ENCODE results near the gene CPED1. TPM values are rescaled to one million over a fixed set of nuclear protein-coding genes. Genes with fewer than 3 reads are reported as not detected.

CPED1 gene
- polyA plus RNA-seq, 1 donor from 2014 or later: not detected

GRCh38 chr7:120987280-120987679, 1.2 kb upstream of the CPED1 start:
- no peaks in the 10 kb centered on the region for H3K9me3 ChIP-seq (ENCODE audit: low read length)
- H3K9me2 ChIP-seq (ENCODE audit: insufficient read depth, low read length): no peaks in the 10 kb centered on the region
- H3K4me2 ChIP-seq (ENCODE audit: low read length): no peak overlapping the region
- no peaks in the 10 kb centered on the region for H4K20me1 ChIP-seq (ENCODE audit: insufficient read depth)
- H3K9ac ChIP-seq (ENCODE audit: low read length): no peak overlapping the region
- no peaks in the 10 kb centered on the region for H3K36me3 ChIP-seq (ENCODE audit: insufficient read depth, low read length)
- H3F3A ChIP-seq (ENCODE audit: insufficient read depth, low read length, poor library complexity, severe bottlenecking): no peaks in the 10 kb centered on the region
- no peak for TF ChIP-seq RAD21 (conservative IDR thresholded peaks at IDR 0.05)
- no peak for TF ChIP-seq EZH2 (IDR thresholded peaks at IDR 0.05; ENCODE audit: borderline replicate concordance, insufficient read depth, low read length, poor library complexity, severe bottlenecking)
- no peak for TF ChIP-seq SMC3 (conservative IDR thresholded peaks at IDR 0.05; ENCODE audit: poor library complexity)
- TF ChIP-seq EP300 (conservative IDR thresholded peaks at IDR 0.05; ENCODE audit: poor library complexity, severe bottlenecking): no peak
- TF ChIP-seq MXI1 (conservative IDR thresholded peaks at IDR 0.05; ENCODE audit: poor library complexity, severe bottlenecking): no peak
- no peak for TF ChIP-seq POLR2AphosphoS5 (IDR thresholded peaks at IDR 0.05)
- no peak for TF ChIP-seq REST (IDR thresholded peaks at IDR 0.05; ENCODE audit: borderline replicate concordance)
- TF ChIP-seq, protein P1, sequence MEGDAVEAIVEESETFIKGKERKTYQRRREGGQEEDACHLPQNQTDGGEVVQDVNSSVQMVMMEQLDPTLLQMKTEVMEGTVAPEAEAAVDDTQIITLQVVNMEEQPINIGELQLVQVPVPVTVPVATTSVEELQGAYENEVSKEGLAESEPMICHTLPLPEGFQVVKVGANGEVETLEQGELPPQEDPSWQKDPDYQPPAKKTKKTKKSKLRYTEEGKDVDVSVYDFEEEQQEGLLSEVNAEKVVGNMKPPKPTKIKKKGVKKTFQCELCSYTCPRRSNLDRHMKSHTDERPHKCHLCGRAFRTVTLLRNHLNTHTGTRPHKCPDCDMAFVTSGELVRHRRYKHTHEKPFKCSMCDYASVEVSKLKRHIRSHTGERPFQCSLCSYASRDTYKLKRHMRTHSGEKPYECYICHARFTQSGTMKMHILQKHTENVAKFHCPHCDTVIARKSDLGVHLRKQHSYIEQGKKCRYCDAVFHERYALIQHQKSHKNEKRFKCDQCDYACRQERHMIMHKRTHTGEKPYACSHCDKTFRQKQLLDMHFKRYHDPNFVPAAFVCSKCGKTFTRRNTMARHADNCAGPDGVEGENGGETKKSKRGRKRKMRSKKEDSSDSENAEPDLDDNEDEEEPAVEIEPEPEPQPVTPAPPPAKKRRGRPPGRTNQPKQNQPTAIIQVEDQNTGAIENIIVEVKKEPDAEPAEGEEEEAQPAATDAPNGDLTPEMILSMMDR (IDR thresholded peaks at IDR 0.05; ENCODE audit: poor library complexity, severe bottlenecking): no peak
- no peak for TF ChIP-seq TAF1 (IDR thresholded peaks at IDR 0.05; ENCODE audit: low read depth)
- H3K4me3 ChIP-seq (ENCODE audit: low read length): no peak overlapping the region
- H3K27ac ChIP-seq (ENCODE audit: low read length): no peak overlapping the region
- peaks cover 8% of the 10 kb centered on the region for H3K27me3 ChIP-seq (ENCODE audit: insufficient read depth, low read depth, low read length)
- no peaks in the 10 kb centered on the region for H3K79me2 ChIP-seq (replicated peaks; ENCODE audit: insufficient read depth, low read length)
- no peak overlapping the region for H2AFZ ChIP-seq (ENCODE audit: low read depth, low read length)

GRCh38 chr7:120987683-120988590, 574 bp upstream of the CPED1 start:
- no peaks in the 10 kb centered on the region for H3K9me3 ChIP-seq (ENCODE audit: low read length)
- H3K27ac ChIP-seq (ENCODE audit: low read length): no peak overlapping the region
- no peak overlapping the region for H2AFZ ChIP-seq (ENCODE audit: low read depth, low read length)
- no peak overlapping the region for H3K4me2 ChIP-seq (ENCODE audit: low read length)
- H3K9ac ChIP-seq (ENCODE audit: low read length): no peak overlapping the region
- no peaks in the 10 kb centered on the region for H3K9me2 ChIP-seq (ENCODE audit: insufficient read depth, low read length)
- H4K20me1 ChIP-seq (ENCODE audit: insufficient read depth): no peaks in the 10 kb centered on the region
- H3K27me3 ChIP-seq (ENCODE audit: insufficient read depth, low read depth, low read length): peaks cover 8% of the 10 kb centered on the region
- H3F3A ChIP-seq (ENCODE audit: insufficient read depth, low read length, poor library complexity, severe bottlenecking): no peaks in the 10 kb centered on the region
- H3K36me3 ChIP-seq (ENCODE audit: insufficient read depth, low read length): no peaks in the 10 kb centered on the region
- peak overlapping the region; percentile 56 for H3K4me3 ChIP-seq (ENCODE audit: low read length)
- TF ChIP-seq POLR2AphosphoS5 (IDR thresholded peaks at IDR 0.05): no peak
- TF ChIP-seq, protein P1 (IDR thresholded peaks at IDR 0.05; ENCODE audit: poor library complexity, severe bottlenecking): peak; percentile 46
- H3K79me2 ChIP-seq (replicated peaks; ENCODE audit: insufficient read depth, low read length): no peaks in the 10 kb centered on the region
